HepG2 (cell line): ENCODE results near the gene TFDP1. TPM values are rescaled to one million over a fixed set of nuclear protein-coding genes. Genes with fewer than 3 reads are reported as not detected.

ENCODE experiments used
- ATAC-seq: fragments of 200-7000 bp; cut with Tn5 transposase; 3 replicates; pipeline ENCODE4 v1.9.1; 2020; ENCODE audit warnings: mild to moderate bottlenecking, moderate library complexity
- BruUV-seq: library from RNA; stranded (reverse); fragments of 400-500 nt; replicated peaks from 2 replicates; lab custom pipeline; 2021; lab: Mats Ljungman, UMichigan
- CTCF ChIA-PET: fragments of 300-600 bp; formaldehyde crosslinking; extraction: SDS; loops from one replicate; lab custom pipeline; 2021; ENCODE audit warnings: low total read pairs, inconsistent platforms, low intra/inter-chr PET ratio; lab: Yijun Ruan, JAX
- POLR2A ChIA-PET: fragments of 350-600 bp; sonication (Branson Sonifier 250); formaldehyde crosslinking; loops from one replicate; lab custom pipeline; 2020; ENCODE audit warnings: antibody characterized with exemption, inconsistent platforms; lab: Yijun Ruan, JAX
- DNase-seq: peaks from one replicate; pipeline ENCODE4 v3.0.0-alpha.2; 2015; ENCODE audit warnings: low spot score
- FAIRE-seq: peaks from 3 replicates; lab custom pipeline; 2011; peaks lifted over from hg19 to GRCh38; lab: Jason Lieb, UNC
- H2AFZ ChIP-seq: one replicate; pipeline ENCODE4 v1.6.1; 2011; ENCODE audit warnings: low read length, inconsistent platforms
- H3K27ac ChIP-seq: fragments of 300-600 bp; 3 replicates; pipeline ENCODE4 v1.8.0; 2011; ENCODE audit warnings: mixed run types, mild to moderate bottlenecking, mixed read lengths, low read length, inconsistent platforms; ENCODE audit not compliant: insufficient read depth; ENCODE audit errors: extremely low read length
- H3K27me3 ChIP-seq, 2 experiments: fragments of 200-600 bp in 1 of 2; 2 replicates in 1 of 2; 3 replicates in 1 of 2; pipeline versions ENCODE4 v1.6.0 to v1.8.0; 2011; ENCODE audit warnings: low read length in 2 of 2, mild to moderate bottlenecking in 2 of 2, moderate library complexity in 2 of 2, inconsistent platforms in 1 of 2; ENCODE audit not compliant: insufficient read depth in 2 of 2, control insufficient read depth in 1 of 2
- H3K36me3 ChIP-seq, 2 experiments: fragments of 200-600 bp in 1 of 2; replicated peaks in 1 of 2; 2 replicates in 1 of 2; 3 replicates in 1 of 2; pipeline versions ENCODE4 v1.5.1 to v1.8.0; 2011; ENCODE audit warnings: low read length in 2 of 2, inconsistent platforms in 1 of 2; ENCODE audit not compliant: insufficient read depth in 2 of 2, control insufficient read depth in 1 of 2
- H3K4me1 ChIP-seq: 2 replicates; pipeline ENCODE4 v1.5.1; 2012; ENCODE audit warnings: low read length, inconsistent platforms; ENCODE audit not compliant: insufficient read depth
- H3K4me2 ChIP-seq: 2 replicates; pipeline ENCODE4 v1.6.0; 2011; ENCODE audit warnings: low read depth, low read length, inconsistent platforms
- H3K4me3 ChIP-seq, 3 experiments: fragments of 200-600 bp in 1 of 3; sonication (generic), shearing (Covaris generic) in 1 of 3; replicated peaks in 1 of 3; 2 replicates each; pipeline ENCODE4 v1.5.1; 2011 to 2016; ENCODE audit warnings: low read length in 3 of 3, inconsistent platforms in 2 of 3, low read depth in 2 of 3, mild to moderate bottlenecking in 2 of 3, control low read depth in 1 of 3, mixed read lengths in 1 of 3; ENCODE audit not compliant: insufficient read depth in 1 of 3
- H3K79me2 ChIP-seq: one replicate; pipeline ENCODE4 v1.6.1; 2011; ENCODE audit warnings: low read length, inconsistent platforms; ENCODE audit not compliant: insufficient read depth
- H3K9ac ChIP-seq: 2 replicates; pipeline ENCODE4 v1.6.0; 2011; ENCODE audit warnings: mild to moderate bottlenecking, low read depth, low read length, inconsistent platforms; ENCODE audit not compliant: insufficient read depth
- H3K9me3 ChIP-seq: 2 replicates; pipeline ENCODE4 v1.5.1; 2012; ENCODE audit warnings: mild to moderate bottlenecking, low read length
- H4K20me1 ChIP-seq: 2 replicates; pipeline ENCODE4 v1.6.0; 2011; ENCODE audit warnings: inconsistent platforms, mild to moderate bottlenecking, low read length, moderate library complexity; ENCODE audit not compliant: insufficient read depth
- CBX1 ChIP-seq: IDR thresholded peaks from one replicate; pipeline ENCODE4 v1.6.1; 2016; ENCODE audit warnings: antibody characterized with exemption, low read depth
- CBX2 ChIP-seq, 2 experiments: fragments of 200-600 bp in 1 of 2; sonication (generic); formaldehyde crosslinking in 1 of 2; IDR thresholded peaks; 2 replicates each; pipeline versions ENCODE4 v1.7.0 to v1.8.1; 2018 to 2022; ENCODE audit warnings: low read depth in 2 of 2, low read length in 1 of 2, mild to moderate bottlenecking in 1 of 2, missing genetic modification reagents in 1 of 2
- KDM5A ChIP-seq: fragments of 200-600 bp; sonication (generic); IDR thresholded peaks from 2 replicates; pipeline ENCODE4 v1.7.0; 2018; ENCODE audit warnings: antibody characterized with exemption, mild to moderate bottlenecking, low read length, borderline replicate concordance
- LCORL ChIP-seq, 2 experiments: fragments of 450-650 bp in 1 of 2; sonication (generic) in 1 of 2; formaldehyde crosslinking in 1 of 2; IDR thresholded peaks; 2 replicates each; pipeline versions ENCODE4 v1.5.0 to v1.6.1; 2017 to 2020; ENCODE audit warnings: antibody characterized with exemption in 1 of 2, missing genetic modification reagents in 1 of 2
- WGBS: methylation state at CpG from one replicate; pipeline ENCODE4 v1.1.6; 2017; ENCODE audit warnings: low lambda C conversion rate; 5-methylcytosine and 5-hydroxymethylcytosine counted together
- in situ Hi-C: cut with HindIII; loops from 2 replicates; pipeline ENCODE4 v1.10.0; 2017; ENCODE audit warnings: low pct_unique_long_range_greater_than_20kb; ENCODE audit not compliant: extremely low pct_ligation_motif_present
- intact Hi-C: fragments of 100-400 bp; cut with micrococcal nuclease; formaldehyde crosslinking; loops from one replicate; pipeline ENCODE4 v1.10.0; 2022; ENCODE audit not compliant: unreplicated experiment
- polyA plus RNA-seq, 8 experiments: library from polyadenylated mRNA; depleted of rRNA in 3 of 8; stranded (reverse) in 7 of 8; unstranded in 1 of 8; fragments of >200 nt; fragmentation: Illumina TruSeq in 4 of 8; extraction: Trizol in 4 of 8; gene quantifications; 2 replicates each; pipeline versions ENCODE4 v1.2.1 to v1.2.3, GENCODE V29; 2011 to 2016; ENCODE audit warnings: low read depth in 4 of 8, missing spikeins in 1 of 8, mixed read lengths in 1 of 8; ENCODE audit not compliant: insufficient read depth in 1 of 8
- total RNA-seq, 5 experiments: library from RNA; depleted of rRNA; stranded (reverse); fragments of >200 nt; fragmentation: Illumina TruSeq; extraction: Trizol; gene quantifications; 2 replicates each; pipeline ENCODE4 v1.2.3, GENCODE V29; 2016; ENCODE audit warnings: low read depth in 1 of 5
- TF ChIP-seq, protein P1 (sequence below): sonication (generic); formaldehyde crosslinking; IDR thresholded peaks from 2 replicates; pipeline ENCODE4 v1.5.1; 2020; ENCODE audit warnings: mild to moderate bottlenecking, moderate library complexity, missing genetic modification reagents
- TF ChIP-seq, protein P2 (sequence below): sonication (generic); formaldehyde crosslinking; IDR thresholded peaks from 2 replicates; pipeline ENCODE4 v1.8.1; 2023; ENCODE audit warnings: missing genetic modification reagents, mild to moderate bottlenecking, borderline replicate concordance

TFDP1 gene
- total and polyA plus RNA-seq, 2 of the 13 experiments (the other 11 are each of a cell fraction or from before 2014, with no cell fraction given) = 38.0 to 84.2 TPM

DNA sequence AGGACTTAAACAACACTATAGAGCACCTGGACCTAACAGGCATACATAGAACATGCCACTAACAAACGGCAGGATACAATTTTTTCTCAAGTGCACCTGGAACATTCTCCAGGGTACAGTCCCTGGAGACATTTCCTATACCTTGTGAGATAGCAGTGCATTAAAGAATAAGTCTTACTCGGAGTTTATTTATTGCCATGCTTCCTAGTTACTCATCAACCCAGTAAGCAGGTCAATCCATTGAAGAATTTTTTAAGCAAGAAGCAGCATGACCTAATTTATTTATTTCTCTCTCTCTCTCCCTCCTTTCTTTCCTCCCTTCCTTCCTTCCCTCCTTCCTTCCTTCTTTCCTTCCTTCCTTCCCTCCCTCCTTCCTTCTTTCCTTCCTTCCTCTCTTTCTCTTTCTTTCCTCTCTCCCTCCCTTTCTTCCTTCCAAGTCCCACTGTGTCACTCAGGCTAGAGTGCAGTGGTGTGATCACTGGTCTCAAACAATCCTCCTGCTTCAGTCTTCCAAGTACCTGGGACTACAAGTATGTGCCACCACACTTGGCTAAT, 6.6 kb upstream of the TFDP1 start:
- ATAC-seq (no peak), FAIRE-seq (no peak), DNase-seq (no peak)
- in situ Hi-C loops (no loop called here), intact Hi-C loops (no loop called here)
- 9% methylated on average over 2 of the region's 2 CpGs for WGBS
- CTCF ChIA-PET = no interaction called here
- Histone ChIP-seq H3K9me3 (peaks cover 5% of the 10 kb centered on the region), H3K4me1 (peaks cover 15% of the 10 kb centered on the region), H3K79me2 (no peaks in the 10 kb centered on the region), H3K27ac (no peak overlapping the region), H3K4me3 (no peak overlapping the region), H3K36me3 (no peaks in the 10 kb centered on the region), H3K9ac (no peak overlapping the region), H3K27me3 (no peaks in the 10 kb centered on the region), H3K4me2 (no peak overlapping the region), H2AFZ (no peak overlapping the region), H4K20me1 (no peaks in the 10 kb centered on the region)
- no peak for TF ChIP-seq KDM5A
- no peak for TF ChIP-seq CBX1
- no peak for TF ChIP-seq LCORL (IDR thresholded peaks at IDR 0.05)
- no peak for TF ChIP-seq LCORL (CRISPR knock-in tag; IDR thresholded peaks at IDR 0.05)
- TF ChIP-seq, protein P1, sequence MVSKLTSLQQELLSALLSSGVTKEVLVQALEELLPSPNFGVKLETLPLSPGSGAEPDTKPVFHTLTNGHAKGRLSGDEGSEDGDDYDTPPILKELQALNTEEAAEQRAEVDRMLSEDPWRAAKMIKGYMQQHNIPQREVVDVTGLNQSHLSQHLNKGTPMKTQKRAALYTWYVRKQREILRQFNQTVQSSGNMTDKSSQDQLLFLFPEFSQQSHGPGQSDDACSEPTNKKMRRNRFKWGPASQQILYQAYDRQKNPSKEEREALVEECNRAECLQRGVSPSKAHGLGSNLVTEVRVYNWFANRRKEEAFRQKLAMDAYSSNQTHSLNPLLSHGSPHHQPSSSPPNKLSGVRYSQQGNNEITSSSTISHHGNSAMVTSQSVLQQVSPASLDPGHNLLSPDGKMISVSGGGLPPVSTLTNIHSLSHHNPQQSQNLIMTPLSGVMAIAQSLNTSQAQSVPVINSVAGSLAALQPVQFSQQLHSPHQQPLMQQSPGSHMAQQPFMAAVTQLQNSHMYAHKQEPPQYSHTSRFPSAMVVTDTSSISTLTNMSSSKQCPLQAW = no peak
- TF ChIP-seq CBX2 (IDR thresholded peaks at IDR 0.05; ENCODE audit: low read depth, low read length) = no peak
- no peak for TF ChIP-seq CBX2 (CRISPR knock-in tag; IDR thresholded peaks at IDR 0.05; ENCODE audit: low read depth)
- TF ChIP-seq, protein P2, sequence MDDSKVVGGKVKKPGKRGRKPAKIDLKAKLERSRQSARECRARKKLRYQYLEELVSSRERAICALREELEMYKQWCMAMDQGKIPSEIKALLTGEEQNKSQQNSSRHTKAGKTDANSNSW (CRISPR knock-in tag) = no peak
- POLR2A ChIA-PET = no interaction called here
- BruUV-seq = no TSS peak
